ENCODE data around the gene ZNF19. TPM values are rescaled to one million over a fixed set of nuclear protein-coding genes. Genes with fewer than 3 reads are reported as not detected.
"Not testable (repeated sequence)": the region's sequence is repeated elsewhere in the genome, so short reads cannot be mapped to it uniquely, and the experiment has no call there.

ZNF19 gene
- 10 to 100 TPM in 4 of 5 donors, 1 to 10 TPM in 1; 8.3 to 13.5 (median 10.2) TPM for polyA plus RNA-seq (ENCODE audit: insufficient read depth in 1 of 5, insufficient read length in 5 of 5, low replicate concordance in 1 of 5)
- long read RNA-seq, donor 1, partial matches to known transcripts: 0 of 2 reads
- long read RNA-seq, donor 1, other reads (novel, unspliced or antisense): 0 of 2 reads
- long read RNA-seq, donor 2: 0 reads
- long read RNA-seq, donor 3: 0 reads
- long read RNA-seq, donor 4, partial matches to known transcripts: 0 of 3 reads
- long read RNA-seq, donor 4, other reads (novel, unspliced or antisense): 0 of 3 reads
- long read RNA-seq, donor 5, partial matches to known transcripts: 0 of 1 reads
- long read RNA-seq, donor 5, other reads (novel, unspliced or antisense): 0 of 1 reads
- long read RNA-seq, donor 6, partial matches to known transcripts: 0 of 2 reads
- long read RNA-seq, donor 6, other reads (novel, unspliced or antisense): 0 of 2 reads
- long read RNA-seq, donor 7: 0 reads
- long read RNA-seq, donor 8: 0 reads

DNA sequence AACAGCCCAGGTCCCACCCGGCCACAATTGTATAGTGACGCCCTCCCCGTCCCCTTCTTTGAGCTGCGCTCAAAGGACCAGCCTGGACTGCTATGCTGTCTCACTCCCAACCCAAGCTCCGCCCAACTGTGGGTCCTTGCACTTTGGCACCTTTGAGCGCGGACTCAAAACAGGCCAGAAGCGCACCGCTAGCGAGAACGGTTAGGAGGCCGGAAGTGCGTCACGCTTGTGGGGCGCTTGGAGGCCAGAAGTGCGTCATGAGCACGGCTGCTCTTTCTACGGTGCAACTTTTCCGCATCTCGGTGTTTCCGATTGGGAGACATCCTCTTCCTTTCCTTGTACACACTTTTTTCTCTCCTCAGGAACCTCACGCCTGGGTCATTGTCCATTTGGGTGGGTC, at the start of gene ZNF19:
Gene ZNF19, minus strand, starts transcription at position 203 of the 400 bp plus-strand sequence. CDS start 7,210 bp downstream, outside the sequence.
- no peak for DNase-seq

DNA sequence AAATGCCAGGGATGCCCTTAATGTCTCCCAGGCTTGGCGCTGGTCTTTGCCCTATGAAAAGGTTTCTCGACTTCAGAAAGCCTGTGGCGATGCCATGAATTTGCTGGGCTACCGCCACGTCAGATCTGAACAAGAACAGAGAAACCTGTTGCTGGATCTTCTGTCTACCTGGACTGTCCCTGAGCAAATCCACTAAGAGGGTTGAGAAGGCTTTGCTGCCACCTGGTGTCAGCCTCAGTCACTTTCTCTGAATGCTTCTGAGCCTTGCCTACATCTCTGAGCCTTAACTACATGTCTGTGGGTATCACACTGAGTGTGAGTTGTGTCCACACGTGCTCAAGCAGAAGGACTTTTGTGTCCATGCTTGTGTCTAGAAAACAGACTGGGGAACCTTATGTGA, 48.5 kb upstream of the ZNF19 start:
- DNase-seq: no peak

DNA sequence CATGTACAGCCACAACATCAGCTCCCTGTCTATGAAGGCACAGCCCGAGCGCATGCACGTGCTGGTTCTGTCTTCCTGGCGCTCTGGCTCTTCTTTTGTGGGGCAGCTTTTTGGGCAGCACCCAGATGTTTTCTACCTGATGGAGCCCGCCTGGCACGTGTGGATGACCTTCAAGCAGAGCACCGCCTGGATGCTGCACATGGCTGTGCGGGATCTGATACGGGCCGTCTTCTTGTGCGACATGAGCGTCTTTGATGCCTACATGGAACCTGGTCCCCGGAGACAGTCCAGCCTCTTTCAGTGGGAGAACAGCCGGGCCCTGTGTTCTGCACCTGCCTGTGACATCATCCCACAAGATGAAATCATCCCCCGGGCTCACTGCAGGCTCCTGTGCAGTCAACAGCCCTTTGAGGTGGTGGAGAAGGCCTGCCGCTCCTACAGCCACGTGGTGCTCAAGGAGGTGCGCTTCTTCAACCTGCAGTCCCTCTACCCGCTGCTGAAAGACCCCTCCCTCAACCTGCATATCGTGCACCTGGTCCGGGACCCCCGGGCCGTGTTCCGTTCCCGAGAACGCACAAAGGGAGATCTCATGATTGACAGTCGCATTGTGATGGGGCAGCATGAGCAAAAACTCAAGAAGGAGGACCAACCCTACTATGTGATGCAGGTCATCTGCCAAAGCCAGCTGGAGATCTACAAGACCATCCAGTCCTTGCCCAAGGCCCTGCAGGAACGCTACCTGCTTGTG, 47.8 kb upstream of the ZNF19 start:
- DNase-seq: no peak

DNA sequence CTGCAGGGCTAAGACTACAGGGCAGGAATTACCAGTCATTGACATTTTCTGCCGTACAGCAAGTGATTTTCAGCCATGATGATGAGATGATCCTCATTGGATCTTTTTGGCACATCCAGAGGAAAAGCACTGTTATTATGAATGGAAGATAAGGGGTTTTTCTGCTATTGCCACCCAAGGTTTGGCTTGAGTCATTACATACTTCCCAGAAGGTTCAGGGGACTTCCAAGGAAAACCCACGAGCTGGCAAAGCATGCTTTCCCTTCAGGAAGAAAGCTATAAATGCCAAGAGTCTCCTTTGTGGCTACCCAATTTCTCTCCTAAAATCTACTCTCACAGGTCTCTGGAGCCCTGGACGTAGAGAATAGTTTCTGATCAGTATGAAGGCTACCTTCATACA, 43.2 kb upstream of the ZNF19 start:
- DNase-seq: no peak

DNA sequence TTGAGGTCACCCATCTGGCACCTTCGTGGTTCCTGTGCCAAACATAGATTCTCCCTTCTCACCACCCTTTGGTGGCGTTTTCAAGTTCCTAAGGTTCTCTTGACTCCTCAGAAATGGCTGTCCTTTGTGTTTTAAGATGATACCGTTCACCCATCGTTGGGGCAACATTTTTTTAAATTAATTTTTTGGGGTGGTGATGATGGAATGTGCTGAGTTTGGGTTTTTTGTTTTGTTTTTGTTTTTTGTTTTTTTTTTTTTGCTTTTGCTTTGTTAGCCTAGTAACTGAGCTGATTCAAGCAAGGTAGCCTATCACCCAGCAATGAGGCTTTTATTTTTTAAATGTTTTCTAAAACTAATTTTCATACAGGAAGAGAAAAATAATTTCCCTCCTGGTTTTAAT, 39.7 kb upstream of the ZNF19 start:
- no peak for DNase-seq

DNA sequence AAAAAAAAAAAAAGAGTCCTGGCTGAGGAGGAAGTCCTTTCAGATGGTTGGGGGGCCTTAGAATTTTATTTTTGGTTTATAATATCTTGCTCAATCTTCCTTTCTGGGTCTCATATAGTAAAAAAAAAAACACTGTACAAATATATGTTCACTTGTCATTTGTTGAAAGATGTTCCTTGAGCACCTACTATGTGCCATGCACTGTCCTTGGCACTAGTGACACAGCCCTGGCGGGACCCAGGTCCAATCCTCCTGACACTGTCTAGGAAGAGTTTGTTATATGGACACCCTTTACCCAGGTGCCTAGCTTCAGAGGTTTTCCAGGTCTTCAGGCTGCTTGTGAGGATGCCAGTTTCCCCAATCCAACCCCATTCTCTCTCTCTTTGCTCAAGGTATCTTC, 39.1 kb upstream of the ZNF19 start:
- DNase-seq: no peak

DNA sequence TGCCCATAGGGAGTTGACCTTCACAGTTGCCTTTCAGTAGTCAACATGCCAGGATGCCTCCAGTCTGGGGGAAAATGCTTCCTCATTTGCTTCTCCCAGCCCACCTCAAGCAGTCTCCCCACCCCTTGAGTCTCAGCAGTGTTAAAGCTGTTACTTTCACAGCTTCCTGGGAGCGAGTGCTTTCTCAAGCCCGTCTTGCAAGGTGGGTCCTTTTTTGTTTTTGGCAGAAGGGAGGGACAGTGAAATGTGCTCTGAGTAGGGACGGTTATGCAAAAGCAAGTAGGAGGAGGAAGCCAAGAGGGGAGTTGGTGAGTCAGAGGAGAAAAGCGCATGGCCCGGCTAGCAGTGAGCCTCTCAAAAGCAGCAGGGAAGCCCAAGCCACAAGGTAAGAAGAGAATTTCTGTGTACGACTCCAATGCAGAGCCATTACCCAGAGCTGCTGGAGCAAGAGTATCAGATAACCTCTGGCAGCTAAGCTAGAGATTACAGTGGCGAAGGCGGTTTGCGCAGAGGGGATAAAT, 37.0 kb upstream of the ZNF19 start, which contains the start of gene CHST4:
Gene CHST4, plus strand, starts transcription at position 316 of the 521 bp plus-strand sequence. CDS start 10,252 bp downstream, outside the sequence.
- DNase-seq: no peak

DNA sequence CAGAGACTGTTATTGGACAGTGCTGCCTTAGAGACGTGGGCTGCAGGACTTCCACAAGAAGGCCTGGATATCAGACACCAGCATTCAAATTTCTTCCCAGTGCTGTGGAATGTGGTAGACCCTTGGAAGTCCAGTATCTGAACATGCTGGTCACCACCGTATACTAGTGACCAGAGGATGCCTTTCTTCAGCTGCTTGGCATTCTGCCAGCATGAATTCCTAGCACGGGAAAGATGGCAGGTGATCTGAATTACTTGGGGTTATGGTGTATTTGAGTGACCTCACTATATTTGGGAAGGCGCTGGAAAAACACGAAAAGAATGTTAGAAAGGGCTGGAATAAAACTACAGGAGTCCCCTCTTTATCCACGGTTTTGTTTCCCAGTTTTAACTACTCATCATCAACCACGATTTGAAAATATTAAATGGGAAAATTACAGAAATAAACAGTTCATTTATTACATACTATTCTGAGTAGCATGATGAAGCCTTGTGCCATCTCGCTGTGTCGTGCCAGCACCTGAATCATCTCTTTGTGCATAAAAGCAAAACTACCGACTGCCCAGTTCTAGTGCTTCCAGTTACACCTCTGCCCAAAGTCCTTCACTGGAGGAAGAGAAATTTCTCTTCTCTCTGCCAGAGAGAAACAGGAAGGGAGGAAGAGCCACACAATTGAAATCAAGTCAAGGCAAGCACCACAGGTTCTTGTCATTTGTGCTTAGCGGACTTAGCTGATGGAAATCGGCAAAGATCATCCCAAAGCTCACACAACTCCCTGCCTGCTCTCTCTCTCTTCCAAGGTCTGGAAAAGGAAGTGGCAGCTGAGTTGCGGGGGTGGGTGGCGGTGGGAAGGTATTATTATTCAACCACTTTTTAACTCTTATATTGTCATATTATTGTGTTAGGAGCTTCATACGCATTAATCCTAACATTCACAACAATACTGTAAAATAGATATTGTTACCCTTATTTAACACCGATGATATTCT, 35.7 kb upstream of the ZNF19 start:
- no peak for DNase-seq

DNA sequence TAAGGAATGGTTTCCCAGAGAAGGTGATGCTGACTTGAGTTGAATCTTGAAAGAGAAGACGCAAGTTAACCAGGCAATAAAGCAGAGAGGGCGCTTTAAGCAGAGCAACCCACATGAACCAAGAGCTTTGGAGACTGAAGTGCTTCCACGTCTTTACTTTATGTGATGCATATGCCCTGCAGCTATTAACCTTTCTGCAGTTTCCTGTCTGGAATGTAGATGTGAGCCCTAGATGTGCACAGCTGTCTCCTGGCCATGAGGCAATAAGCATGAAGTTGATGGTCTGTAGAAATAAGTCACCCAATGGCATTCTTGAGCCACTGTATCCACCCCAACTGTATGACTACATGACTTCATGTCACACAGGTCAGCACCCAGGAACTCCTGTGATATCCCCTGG, 31.4 kb upstream of the ZNF19 start:
- no peak for DNase-seq

DNA sequence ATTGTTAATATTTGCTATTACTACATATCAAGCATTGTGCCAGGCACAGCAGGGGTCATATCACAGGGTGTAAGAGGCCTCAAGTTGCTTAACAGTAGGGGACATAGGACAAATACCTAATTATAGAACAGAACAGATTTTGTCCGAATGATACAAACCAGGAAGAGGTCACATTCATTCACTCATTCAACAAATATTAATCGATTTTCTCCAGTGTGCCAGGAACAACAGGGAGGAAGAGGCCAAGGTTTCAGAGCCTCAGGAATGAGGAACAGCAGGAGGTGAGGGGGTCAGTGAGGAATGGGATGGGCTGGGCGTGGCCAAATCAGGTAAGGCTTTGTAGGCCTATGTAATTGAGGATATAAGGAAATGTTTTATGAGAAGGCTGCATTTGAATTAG, 25.9 kb upstream of the ZNF19 start:
- DNase-seq: no peak

DNA sequence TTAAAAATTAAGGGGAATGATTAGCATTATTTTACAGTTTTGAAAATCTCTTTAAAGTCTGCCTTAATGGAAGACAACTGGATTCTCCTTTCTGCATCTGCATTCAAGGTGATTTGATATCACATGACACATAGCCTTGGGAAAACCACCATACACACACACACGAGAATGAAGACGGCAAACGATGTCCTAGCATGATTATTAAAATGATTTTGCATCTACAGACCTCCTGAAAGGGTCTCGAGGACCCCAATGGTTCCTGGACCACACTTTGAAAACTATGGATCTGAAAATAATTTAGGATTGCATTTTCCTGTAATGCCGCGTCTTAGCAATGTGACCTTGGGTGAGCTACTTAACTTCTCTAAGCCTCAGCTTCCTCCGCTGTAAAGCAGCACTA, 25.4 kb upstream of the ZNF19 start:
- no peak for DNase-seq

DNA sequence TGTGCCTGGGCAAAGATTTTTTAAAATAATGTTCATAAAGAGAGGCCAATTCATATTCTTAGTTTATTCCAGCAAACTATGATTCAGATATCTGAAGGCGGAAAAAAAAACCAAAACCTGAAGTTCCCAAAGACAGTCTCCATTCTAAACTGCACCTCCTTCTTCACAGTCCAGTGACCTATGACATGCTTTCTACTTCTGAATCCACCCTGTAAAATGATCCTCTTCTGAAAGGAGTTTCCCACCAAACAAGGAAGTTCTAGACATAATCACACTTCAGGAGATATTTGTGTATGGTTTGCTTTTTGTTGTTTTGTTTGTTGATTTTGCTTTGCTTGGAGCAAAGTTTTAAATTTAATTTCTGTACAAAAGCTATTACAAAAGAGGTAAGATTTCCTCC, 24.2 kb upstream of the ZNF19 start:
- no peak for DNase-seq

DNA sequence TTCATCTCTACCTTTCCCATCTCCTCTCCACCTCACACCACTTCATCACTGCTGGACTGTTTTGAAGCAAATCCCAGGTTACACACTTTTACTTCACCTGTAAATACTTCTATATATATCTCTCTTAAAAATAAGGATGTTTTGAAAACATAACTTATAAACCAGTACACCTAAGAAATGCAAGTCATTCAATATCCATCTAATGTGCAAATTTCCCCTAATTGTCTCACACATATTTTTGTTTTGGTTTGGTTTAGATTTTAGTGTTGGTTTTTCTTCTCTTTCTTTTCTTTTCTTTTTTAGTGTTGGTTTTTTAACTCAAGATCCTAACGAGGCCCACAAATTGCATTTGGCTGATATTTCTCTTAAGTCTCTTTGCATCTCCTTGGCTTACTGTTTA, 17.9 kb upstream of the ZNF19 start:
- DNase-seq: no peak

DNA sequence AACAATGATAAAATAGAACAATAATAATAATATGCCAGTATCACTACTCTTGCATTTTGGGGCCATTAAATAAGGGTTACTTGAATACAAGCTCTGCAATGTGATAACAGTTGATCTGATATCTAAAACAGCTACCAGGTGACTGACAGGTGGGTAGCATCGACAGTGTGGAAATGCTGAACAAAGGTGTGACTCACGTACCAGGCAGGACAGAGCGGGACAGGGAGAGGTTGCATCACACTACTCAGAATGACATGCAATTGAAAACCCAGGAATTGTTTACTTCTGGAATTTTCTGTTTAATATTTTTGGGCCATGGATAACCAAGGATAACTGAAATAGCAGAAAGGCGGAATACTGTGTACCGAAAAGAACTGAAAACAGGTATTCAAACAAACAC, 15.8 kb upstream of the ZNF19 start:
- no peak for DNase-seq

DNA sequence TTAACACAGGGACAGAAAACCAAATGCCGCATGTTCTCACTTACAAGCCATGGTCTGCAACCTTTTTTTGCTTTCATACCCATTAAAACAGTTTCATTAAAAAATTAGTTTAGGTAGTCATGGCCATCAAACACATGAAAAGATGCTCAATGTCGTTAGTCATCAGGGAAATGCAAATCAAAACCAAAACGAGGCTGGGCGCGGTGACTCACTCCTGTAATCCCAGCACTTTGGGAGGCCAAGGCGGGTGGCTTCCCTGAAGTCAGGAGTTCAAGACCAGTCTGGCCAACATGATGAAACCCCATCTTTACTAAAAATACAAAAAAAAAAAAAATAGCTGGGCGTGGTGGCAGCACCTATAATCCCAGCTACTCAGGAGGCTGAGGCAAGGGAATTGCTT, 14.9 kb upstream of the ZNF19 start:
- not testable (repeated sequence) for DNase-seq

DNA sequence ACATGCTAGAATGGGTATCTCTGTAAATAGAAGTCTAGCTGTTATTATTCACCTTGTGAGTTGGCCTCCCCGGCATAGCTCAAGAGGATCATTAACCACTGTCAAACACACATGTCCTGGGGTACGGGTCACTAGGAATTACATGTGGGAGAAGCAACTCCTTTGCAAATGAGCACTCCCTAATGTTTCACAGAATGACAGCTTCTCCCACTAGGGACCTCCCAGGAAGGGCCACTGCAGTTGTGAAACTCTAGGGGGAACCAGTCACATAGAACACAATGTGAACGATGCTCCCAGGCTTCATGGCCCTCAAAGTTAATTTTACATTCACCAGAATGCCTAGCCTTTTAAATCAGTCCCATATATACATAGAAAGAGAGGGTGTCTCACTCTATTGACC, 12.4 kb upstream of the ZNF19 start:
- no peak for DNase-seq

DNA sequence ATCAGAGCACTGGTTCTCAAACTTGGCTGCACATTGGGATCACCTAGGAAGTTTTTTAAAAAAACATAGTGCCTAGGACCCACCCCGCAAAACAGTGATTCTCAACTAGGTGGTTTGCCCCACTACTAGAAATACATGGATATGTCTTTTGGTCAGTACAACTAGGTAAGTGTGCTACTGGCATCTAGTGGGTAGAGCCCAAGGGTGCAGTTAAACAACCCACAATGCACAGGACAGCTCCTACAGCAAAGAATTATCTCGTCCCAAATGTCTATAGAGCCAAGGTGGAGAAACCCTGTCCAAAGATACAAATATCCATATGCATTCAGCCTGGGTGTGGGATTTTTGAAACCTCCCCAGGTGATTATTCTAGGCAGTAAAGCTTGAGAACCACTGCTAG, 11.8 kb upstream of the ZNF19 start:
- no peak for DNase-seq

DNA sequence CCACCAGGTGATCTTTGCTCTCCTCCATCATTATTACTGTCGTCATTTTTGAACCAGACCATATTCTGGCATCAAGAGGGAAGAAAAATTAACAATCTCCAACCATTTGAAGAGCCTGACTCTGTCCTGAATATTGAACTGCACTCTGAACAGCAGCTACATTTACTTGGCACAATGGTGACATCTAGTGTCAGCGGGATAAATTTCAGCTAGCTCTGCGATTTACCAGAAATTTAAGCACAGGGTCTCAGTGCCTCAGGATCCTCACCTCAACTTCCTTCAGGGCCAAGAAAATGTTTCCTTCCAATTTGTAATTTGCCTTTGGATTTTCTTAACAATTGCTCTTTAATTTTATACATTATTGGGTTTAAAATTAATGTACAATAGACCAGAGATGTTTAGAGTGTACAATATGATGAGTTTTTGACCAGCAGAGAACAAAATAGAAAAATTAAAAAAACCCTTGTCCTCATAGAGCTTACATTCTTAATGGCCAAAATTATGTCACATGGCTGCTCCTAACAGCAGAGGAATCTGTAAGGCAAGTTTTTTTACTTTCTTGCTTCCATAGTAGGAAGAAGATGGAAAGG, 10.7 kb upstream of the ZNF19 start:
- peak; percentile 16 to 50 for DNase-seq

DNA sequence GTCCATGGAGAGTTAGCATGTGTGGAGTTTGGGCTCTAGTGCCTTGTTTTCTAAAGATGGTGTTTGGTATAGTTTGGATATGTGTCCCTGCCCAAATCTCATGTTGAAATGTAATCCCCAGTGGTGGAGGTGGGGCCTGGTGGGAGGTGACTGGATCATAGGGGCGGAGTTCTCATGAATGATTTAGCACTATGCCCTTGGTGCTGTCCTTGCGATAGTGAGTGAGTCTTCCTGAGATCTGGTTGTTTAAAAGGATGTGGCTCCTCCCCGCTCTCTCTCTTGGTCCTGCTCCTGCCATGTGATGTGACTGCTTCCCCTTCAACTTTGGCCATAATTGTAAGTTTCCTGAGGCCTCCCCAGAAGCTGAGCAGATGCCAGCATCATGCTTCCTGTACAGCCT, 8.9 kb upstream of the ZNF19 start:
- no peak for DNase-seq

DNA sequence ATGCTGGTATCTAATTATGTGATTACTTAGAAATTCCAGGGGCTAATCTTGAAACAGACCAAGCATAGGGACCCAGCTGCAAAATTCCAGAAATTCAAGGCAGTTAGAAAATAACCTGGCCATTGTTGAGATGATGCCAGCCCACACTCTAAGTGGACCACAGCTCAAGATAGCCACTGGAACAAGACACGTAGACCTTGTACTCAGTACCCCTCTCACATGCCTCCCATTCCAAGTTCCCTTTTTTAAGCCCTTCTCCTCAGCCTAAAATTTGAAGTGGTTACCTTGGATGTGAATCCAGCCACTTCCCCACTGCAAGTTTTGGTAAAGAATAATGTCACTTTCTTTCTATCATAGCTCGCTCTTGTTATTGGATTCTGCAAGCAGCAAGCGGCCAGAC, 4.1 kb upstream of the ZNF19 start:
- DNase-seq: no peak

DNA sequence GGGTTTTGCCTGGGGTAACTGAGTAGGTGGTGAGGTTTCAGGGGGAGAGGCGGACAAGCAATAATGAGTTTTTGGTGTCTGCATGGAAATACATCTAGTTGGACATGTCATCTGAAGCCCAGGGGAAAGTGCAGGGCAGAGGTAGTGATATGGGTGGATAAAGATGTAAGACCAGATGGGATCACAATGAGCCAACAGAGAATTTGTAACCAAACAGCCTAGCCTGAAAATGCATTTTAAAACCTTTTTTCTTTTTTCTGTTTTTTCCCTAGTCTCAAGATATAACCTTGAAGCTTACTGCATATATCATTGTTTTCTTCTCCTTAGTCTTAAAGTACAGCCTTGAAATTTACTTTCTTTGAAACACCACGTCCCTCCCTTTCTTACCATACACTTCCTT, 3.7 kb upstream of the ZNF19 start:
- DNase-seq: no peak
